ENCODE data around the gene CTRL.

CTRL gene

GRCh38 chr16:67962135-67962534 is 30.5 kb upstream of the CTRL start:
- no peak for DNase-seq

GRCh38 chr16:67961551-67961957 is 29.9 kb upstream of the CTRL start:
- DNase-seq = peak; percentile 88

- no peak for DNase-seq
Observed at GRCh38 chr16:67959536-67960329, 28.1 kb upstream of the CTRL start.

GRCh38 chr16:67957622-67958021 is 26.0 kb upstream of the CTRL start:
- no peak for DNase-seq

GRCh38 chr16:67954421-67955196 is 22.9 kb upstream of the CTRL start:
- DNase-seq = no peak

GRCh38 chr16:67953641-67954375 is 22.1 kb upstream of the CTRL start:
- no peak for DNase-seq

- peak; percentile 26 for DNase-seq
Observed at GRCh38 chr16:67951485-67951884, 19.8 kb upstream of the CTRL start.

- no peak for DNase-seq
Observed at GRCh38 chr16:67950335-67950843, 18.7 kb upstream of the CTRL start.

- no peak for DNase-seq
Observed at GRCh38 chr16:67949645-67950044, 18.0 kb upstream of the CTRL start.

GRCh38 chr16:67948015-67948414 is 16.4 kb upstream of the CTRL start:
- no peak for DNase-seq

GRCh38 chr16:67946966-67947558 is 15.4 kb upstream of the CTRL start:
- DNase-seq = no peak

- no peak for DNase-seq
Observed at GRCh38 chr16:67946128-67946569, 14.5 kb upstream of the CTRL start.

GRCh38 chr16:67945392-67945933 is 13.8 kb upstream of the CTRL start:
- DNase-seq = no peak

GRCh38 chr16:67944690-67945391 is 13.2 kb upstream of the CTRL start:
- DNase-seq = no peak

GRCh38 chr16:67943619-67944504 is 12.2 kb upstream of the CTRL start, which contains the start of gene LCAT:
Gene LCAT (minus strand): TSS chr16:67944120. CDS start chr16:67944101, 19 bp downstream.
- DNase-seq = no peak

GRCh38 chr16:67943256-67943618 is 11.6 kb upstream of the CTRL start:
- DNase-seq = no peak

GRCh38 chr16:67942510-67943255 is 11.0 kb upstream of the CTRL start:
- no peak for DNase-seq

- DNase-seq = no peak
Observed at GRCh38 chr16:67942200-67942509, 10.5 kb upstream of the CTRL start.

- DNase-seq = no peak
Observed at GRCh38 chr16:67941469-67942199, 10.0 kb upstream of the CTRL start.
